ENCODE measurements around the gene EFCAB6. TPM values are rescaled to one million over a fixed set of nuclear protein-coding genes. Genes with fewer than 3 reads are reported as not detected.

The EFCAB6 gene
- total and polyA plus RNA-seq, 7 experiments from 2014 or later = 0.08 to 1.4 (median 0.39) TPM; not detected in 1

DNA sequence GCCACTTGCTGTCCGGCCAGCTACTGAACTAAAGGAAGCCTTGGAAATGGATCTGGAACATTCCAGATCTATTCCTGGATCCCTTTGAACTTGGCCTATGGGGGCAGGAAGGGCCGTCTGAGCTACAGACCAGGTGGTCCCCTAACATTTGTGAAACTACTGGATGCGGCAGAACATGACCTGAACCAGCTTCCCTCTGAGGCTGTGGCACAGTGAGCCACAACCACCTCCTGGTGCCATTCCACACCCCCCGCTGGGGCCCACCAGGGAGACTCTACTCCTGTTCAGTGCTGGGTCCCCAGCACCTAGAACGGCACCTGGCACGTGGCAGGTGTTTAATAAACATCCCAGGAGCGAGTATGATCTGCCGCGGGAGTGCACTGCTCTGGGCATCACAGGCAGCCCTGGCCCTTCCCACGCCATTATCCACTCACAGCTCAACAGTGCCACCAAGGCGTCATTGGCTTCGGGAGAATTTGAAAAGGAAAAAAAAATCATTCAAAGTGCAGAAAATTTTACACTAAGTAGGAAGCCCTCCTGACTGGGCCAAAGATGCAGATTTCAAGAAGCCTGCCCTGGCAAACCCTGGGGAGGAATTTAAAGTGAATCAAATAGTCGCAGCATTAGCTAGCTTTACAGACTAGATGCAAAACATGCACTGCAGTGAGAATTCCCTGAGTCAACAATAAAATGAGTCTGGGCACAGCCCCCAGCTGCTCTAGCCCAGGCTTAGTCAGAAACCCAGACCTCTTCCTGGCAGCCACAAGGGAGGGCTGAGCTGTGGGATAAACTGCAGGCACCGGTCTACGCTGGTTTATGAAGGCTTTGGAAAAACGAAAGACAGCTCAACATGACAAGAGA, 14.3 kb upstream of the EFCAB6 start:
- ChIA-PET POLR2A (no interaction called here), CTCF (no interaction called here)

DNA sequence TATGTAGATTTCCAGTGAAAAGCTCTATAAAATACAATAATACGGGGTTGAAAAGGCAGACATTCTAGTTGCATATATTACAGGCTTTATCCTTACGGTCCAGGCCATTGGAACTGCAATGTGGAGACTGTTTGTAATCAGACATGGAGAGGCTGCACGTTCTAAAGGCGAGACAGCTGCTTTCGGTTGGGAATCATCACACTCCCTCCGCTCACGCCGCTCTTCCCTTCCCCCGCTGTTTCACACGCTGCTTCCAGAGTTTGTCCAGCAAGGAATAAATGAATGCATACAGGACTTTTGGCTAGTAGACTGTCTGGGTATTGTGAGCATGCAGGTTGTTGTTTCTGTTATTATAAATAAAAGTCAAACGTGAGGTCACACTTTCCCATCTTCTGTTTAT, 13.5 kb upstream of the EFCAB6 start:
- CTCF ChIA-PET = no interaction called here
- DNase-seq (no peak), ATAC-seq (no peak)
- intact Hi-C loops (cut with micrococcal nuclease) = no loop called here
- Mint-ChIP-seq H3K4me3 (no peak overlapping the region), H3K4me1 (no peaks in the 10 kb centered on the region), H3K27ac (no peak overlapping the region), H3K36me3 (no peaks in the 10 kb centered on the region), H3K9me3 (no peaks in the 10 kb centered on the region), H3K27me3 (peaks cover 0 to 48% (median 24%) of the 10 kb centered on the region in 5 donors)
- H3K4me3 ChIP-seq (ENCODE audit: low read length) = no peak overlapping the region
- POLR2A ChIA-PET = no interaction called here
- no peak overlapping the region for H3K27ac ChIP-seq (ENCODE audit: low read depth, low read length)
- no peaks in the 10 kb centered on the region for H3K9me3 ChIP-seq (ENCODE audit: control insufficient read depth in 2 of 3, low read length in 3 of 3)
- H3K36me3 ChIP-seq (ENCODE audit: control insufficient read depth in 2 of 3, insufficient read depth in 3 of 3, low read length in 3 of 3) = no peaks in the 10 kb centered on the region
- H3K4me1 ChIP-seq (ENCODE audit: control insufficient read depth in 2 of 2, insufficient read depth in 2 of 2, low read length in 2 of 2) = no peaks in the 10 kb centered on the region
- no peaks in the 10 kb centered on the region for H3K27me3 ChIP-seq (ENCODE audit: control insufficient read depth in 2 of 2, insufficient read depth in 2 of 2, low read length in 2 of 2)

More for the DNA sequence above, 14.3 kb upstream of the EFCAB6 start:
- no peak overlapping the region for H3K4me3 Mint-ChIP-seq
- Histone ChIP-seq H3K4me3 (ENCODE audit: low read length) (no peak overlapping the region), H3K27me3 (ENCODE audit: control insufficient read depth in 2 of 2, insufficient read depth in 2 of 2, low read length in 2 of 2) (no peaks in the 10 kb centered on the region), H3K27ac (ENCODE audit: low read depth, low read length) (no peak overlapping the region), H3K36me3 (ENCODE audit: control insufficient read depth in 2 of 3, insufficient read depth in 3 of 3, low read length in 3 of 3) (no peaks in the 10 kb centered on the region), H3K9me3 (ENCODE audit: control insufficient read depth in 2 of 3, low read length in 3 of 3) (no peaks in the 10 kb centered on the region), H3K4me1 (ENCODE audit: control insufficient read depth in 2 of 2, insufficient read depth in 2 of 2, low read length in 2 of 2) (no peaks in the 10 kb centered on the region)
- ATAC-seq (no peak), DNase-seq (no peak)
- no peaks in the 10 kb centered on the region for H3K4me1 Mint-ChIP-seq
- H3K27me3 Mint-ChIP-seq = peaks cover 0 to 41% (median 21%) of the 10 kb centered on the region in 5 donors
- intact Hi-C loops (cut with micrococcal nuclease) = no loop called here
- H3K9me3 Mint-ChIP-seq = no peaks in the 10 kb centered on the region
- H3K27ac Mint-ChIP-seq = no peak overlapping the region
- no peaks in the 10 kb centered on the region for H3K36me3 Mint-ChIP-seq

DNA sequence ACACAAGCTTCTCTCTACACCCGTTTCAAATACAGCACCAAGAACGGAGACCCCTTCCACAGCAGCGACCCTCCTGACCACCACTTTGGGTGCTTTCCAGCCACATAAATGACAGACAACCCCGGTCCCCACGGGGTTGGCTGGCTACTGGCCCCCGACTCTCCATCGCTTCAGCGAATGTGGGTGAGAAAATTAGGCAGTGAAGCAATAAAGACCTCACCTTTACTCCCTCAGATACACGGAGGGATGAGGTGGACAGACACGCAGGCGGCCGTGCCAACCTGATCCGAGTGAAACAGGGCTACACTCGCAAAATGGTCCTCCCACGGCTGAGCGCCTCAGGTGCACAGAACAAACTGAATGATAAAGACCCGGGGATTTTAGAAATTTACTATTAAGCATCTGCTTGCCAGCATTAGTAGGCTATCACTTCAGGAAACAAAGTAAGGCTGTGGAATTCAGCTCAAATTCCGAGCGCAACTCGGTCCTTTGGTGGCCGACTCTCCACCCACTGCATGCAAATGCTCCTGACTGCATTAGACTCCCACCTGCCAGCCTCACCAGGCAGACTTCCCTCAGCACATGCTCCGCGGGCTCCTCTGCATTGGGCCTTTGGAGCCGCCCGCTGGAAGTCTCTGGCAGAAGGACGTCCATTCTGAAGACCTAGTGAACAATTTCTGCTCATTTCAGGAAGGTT, 12.8 kb upstream of the EFCAB6 start:
- H3K4me3 ChIP-seq (ENCODE audit: low read length) = no peak overlapping the region
- Mint-ChIP-seq H3K27me3 (peaks cover 0 to 47% (median 24%) of the 10 kb centered on the region in 5 donors), H3K9me3 (no peaks in the 10 kb centered on the region), H3K4me1 (no peaks in the 10 kb centered on the region), H3K4me3 (no peak overlapping the region), H3K36me3 (no peaks in the 10 kb centered on the region), H3K27ac (no peak overlapping the region)
- ChIA-PET POLR2A (no interaction called here), CTCF (no interaction called here)
- H3K27ac ChIP-seq (ENCODE audit: low read depth, low read length) = no peak overlapping the region
- H3K27me3 ChIP-seq (ENCODE audit: control insufficient read depth in 2 of 2, insufficient read depth in 2 of 2, low read length in 2 of 2) = no peaks in the 10 kb centered on the region
- H3K36me3 ChIP-seq (ENCODE audit: control insufficient read depth in 2 of 3, insufficient read depth in 3 of 3, low read length in 3 of 3) = no peaks in the 10 kb centered on the region
- no peaks in the 10 kb centered on the region for H3K9me3 ChIP-seq (ENCODE audit: control insufficient read depth in 2 of 3, low read length in 3 of 3)
- intact Hi-C loops (cut with micrococcal nuclease) = no loop called here
- DNase-seq = no peak
- H3K4me1 ChIP-seq (ENCODE audit: control insufficient read depth in 2 of 2, insufficient read depth in 2 of 2, low read length in 2 of 2) = no peaks in the 10 kb centered on the region
- ATAC-seq = no peak

DNA sequence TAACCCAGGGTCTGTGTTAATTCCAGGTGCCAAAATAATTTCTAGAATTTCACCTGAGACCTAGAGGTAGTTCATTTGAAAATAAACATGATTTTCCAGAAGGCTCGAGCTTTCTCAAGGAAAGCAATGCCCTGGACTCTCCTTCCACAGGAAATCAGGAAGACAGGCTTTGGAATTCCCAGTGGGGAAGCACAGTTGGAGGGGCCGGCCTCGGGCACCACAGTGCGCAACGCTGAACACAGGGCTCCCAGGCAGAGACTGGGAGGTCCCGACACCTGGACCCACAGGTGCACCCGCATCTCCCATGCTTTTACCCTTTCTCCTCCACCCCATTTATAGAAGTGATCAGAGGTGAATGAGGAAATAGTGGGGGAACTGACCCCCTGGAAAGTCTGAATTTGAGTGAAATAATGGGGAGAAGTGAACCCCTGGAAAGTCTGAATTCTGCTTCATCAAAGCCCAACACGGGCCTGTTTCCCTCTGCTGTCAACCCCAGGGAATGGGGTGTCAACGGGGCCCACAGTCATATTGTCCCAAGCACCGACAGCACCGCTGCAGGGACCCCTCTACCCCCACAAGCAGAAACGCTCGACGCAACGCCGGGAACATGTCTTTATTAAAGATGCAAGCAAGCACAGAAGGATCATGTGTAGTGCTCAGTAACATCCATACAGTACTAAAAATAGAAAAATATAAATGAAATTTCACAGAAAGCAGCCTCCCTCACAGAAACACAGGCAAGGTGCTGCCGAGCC, 12.0 kb upstream of the EFCAB6 start:
- ChIA-PET POLR2A (no interaction called here), CTCF (no interaction called here)
- DNase-seq (no peak), ATAC-seq (no peak)
- no peaks in the 10 kb centered on the region for H3K4me1 ChIP-seq (ENCODE audit: control insufficient read depth in 2 of 2, insufficient read depth in 2 of 2, low read length in 2 of 2)
- Mint-ChIP-seq H3K27me3 (peaks cover 0 to 45% (median 24%) of the 10 kb centered on the region in 5 donors), H3K36me3 (no peaks in the 10 kb centered on the region), H3K27ac (no peak overlapping the region), H3K4me3 (no peak overlapping the region), H3K4me1 (no peaks in the 10 kb centered on the region), H3K9me3 (no peaks in the 10 kb centered on the region)
- H3K9me3 ChIP-seq (ENCODE audit: control insufficient read depth in 2 of 3, low read length in 3 of 3) = no peaks in the 10 kb centered on the region
- no peak overlapping the region for H3K27ac ChIP-seq (ENCODE audit: low read depth, low read length)
- H3K27me3 ChIP-seq (ENCODE audit: control insufficient read depth in 2 of 2, insufficient read depth in 2 of 2, low read length in 2 of 2) = no peaks in the 10 kb centered on the region
- no peaks in the 10 kb centered on the region for H3K36me3 ChIP-seq (ENCODE audit: control insufficient read depth in 2 of 3, insufficient read depth in 3 of 3, low read length in 3 of 3)
- intact Hi-C loops (cut with micrococcal nuclease) = no loop called here
- no peak overlapping the region for H3K4me3 ChIP-seq (ENCODE audit: low read length)

GRCh38 chr22:43823353-43823908, 11.3 kb upstream of the EFCAB6 start:
- no peaks in the 10 kb centered on the region for H3K36me3 ChIP-seq (ENCODE audit: control insufficient read depth in 2 of 3, insufficient read depth in 3 of 3, low read length in 3 of 3)
- no peak overlapping the region for H3K27ac Mint-ChIP-seq
- ATAC-seq (no peak), DNase-seq (no peak)
- H3K9me3 Mint-ChIP-seq = no peaks in the 10 kb centered on the region
- H3K27ac ChIP-seq (ENCODE audit: low read depth, low read length) = no peak overlapping the region
- ChIA-PET CTCF (no interaction called here), POLR2A (no interaction called here)
- no peaks in the 10 kb centered on the region for H3K27me3 ChIP-seq (ENCODE audit: control insufficient read depth in 2 of 2, insufficient read depth in 2 of 2, low read length in 2 of 2)
- H3K4me1 ChIP-seq (ENCODE audit: control insufficient read depth in 2 of 2, insufficient read depth in 2 of 2, low read length in 2 of 2) = no peaks in the 10 kb centered on the region
- peaks cover 0 to 45% (median 24%) of the 10 kb centered on the region in 5 donors for H3K27me3 Mint-ChIP-seq
- H3K4me3 ChIP-seq (ENCODE audit: low read length) = no peak overlapping the region
- H3K36me3 Mint-ChIP-seq = no peaks in the 10 kb centered on the region
- H3K9me3 ChIP-seq (ENCODE audit: control insufficient read depth in 2 of 3, low read length in 3 of 3) = no peaks in the 10 kb centered on the region
- no peaks in the 10 kb centered on the region for H3K4me1 Mint-ChIP-seq
- intact Hi-C loops (cut with micrococcal nuclease) = no loop called here
- no peak overlapping the region for H3K4me3 Mint-ChIP-seq

- Histone ChIP-seq H3K27me3 (ENCODE audit: control insufficient read depth in 2 of 2, insufficient read depth in 2 of 2, low read length in 2 of 2) (no peaks in the 10 kb centered on the region), H3K4me3 (ENCODE audit: low read length) (no peak overlapping the region), H3K4me1 (ENCODE audit: control insufficient read depth in 2 of 2, insufficient read depth in 2 of 2, low read length in 2 of 2) (no peaks in the 10 kb centered on the region), H3K9me3 (ENCODE audit: control insufficient read depth in 2 of 3, low read length in 3 of 3) (no peaks in the 10 kb centered on the region), H3K27ac (ENCODE audit: low read depth, low read length) (no peak overlapping the region), H3K36me3 (ENCODE audit: control insufficient read depth in 2 of 3, insufficient read depth in 3 of 3, low read length in 3 of 3) (no peaks in the 10 kb centered on the region)
- Mint-ChIP-seq H3K4me1 (no peaks in the 10 kb centered on the region), H3K36me3 (no peaks in the 10 kb centered on the region), H3K27me3 (peaks cover 0 to 45% (median 20%) of the 10 kb centered on the region in 5 donors), H3K27ac (no peak overlapping the region), H3K9me3 (no peaks in the 10 kb centered on the region), H3K4me3 (no peak overlapping the region)
- ATAC-seq (no peak), DNase-seq (no peak)
- POLR2A ChIA-PET = no interaction called here
- CTCF ChIA-PET = interaction anchor here (0.6 to 0.7 kb wide), 2 partner anchors 118 to 689 kb away, joined by 3 to 5 read pairs; no protein-coding TSS in a partner anchor
- intact Hi-C loops (cut with micrococcal nuclease) = no loop called here
Measured at GRCh38 chr22:43821606-43822425, 9.7 kb upstream of the EFCAB6 start.

All from naive thymus-derived CD4-positive, alpha-beta T cell (primary cell).